H9 (cell line): ENCODE data around the gene PRDM2. TPM values are rescaled to one million over a fixed set of nuclear protein-coding genes. Genes with fewer than 3 reads are reported as not detected.

ENCODE experiments used
- DNase-seq: peaks from one replicate; pipeline ENCODE4 v3.0.0-alpha.2; 2017
- H2AFZ ChIP-seq: one replicate; pipeline ENCODE4 v1.6.1; 2013; ENCODE audit warnings: mild to moderate bottlenecking, low read length, control low read depth, moderate library complexity
- H2AK5ac ChIP-seq: 2 replicates; pipeline ENCODE4 v1.6.1; 2013; ENCODE audit warnings: low read length, control low read depth, mixed read lengths; ENCODE audit not compliant: insufficient read length
- H2BK120ac ChIP-seq: one replicate; pipeline ENCODE4 v1.6.1; 2013; ENCODE audit warnings: low read depth, mild to moderate bottlenecking, low read length, control low read depth, inconsistent platforms; ENCODE audit not compliant: poor library complexity, severe bottlenecking
- H2BK12ac ChIP-seq: 2 replicates; pipeline ENCODE4 v1.6.1; 2013; ENCODE audit warnings: low read length, control low read depth, mixed read lengths, low read depth; ENCODE audit not compliant: insufficient read length
- H2BK15ac ChIP-seq: 2 replicates; pipeline ENCODE4 v1.6.1; 2013; ENCODE audit warnings: low read depth, low read length, control low read depth
- H2BK20ac ChIP-seq: one replicate; pipeline ENCODE4 v1.6.1; 2013; ENCODE audit warnings: low read depth, mild to moderate bottlenecking, low read length, control low read depth, inconsistent platforms; ENCODE audit not compliant: poor library complexity, severe bottlenecking
- H2BK5ac ChIP-seq: 2 replicates; pipeline ENCODE4 v1.6.1; 2013; ENCODE audit warnings: low read length, control low read depth, mixed read lengths; ENCODE audit not compliant: insufficient read length
- H3K14ac ChIP-seq: 2 replicates; pipeline ENCODE4 v1.6.1; 2013; ENCODE audit warnings: low read length, control low read depth; ENCODE audit not compliant: insufficient read depth
- H3K18ac ChIP-seq: 2 replicates; pipeline ENCODE4 v1.6.1; 2013; ENCODE audit warnings: low read depth, mild to moderate bottlenecking, mixed read lengths, low read length, control low read depth; ENCODE audit not compliant: insufficient read length
- H3K23ac ChIP-seq: 2 replicates; pipeline ENCODE4 v1.6.1; 2013; ENCODE audit warnings: low read length, control low read depth, mixed read lengths, low read depth; ENCODE audit not compliant: insufficient read length
- H3K23me2 ChIP-seq: 2 replicates; pipeline ENCODE4 v1.6.1; 2013; ENCODE audit warnings: low read depth, mild to moderate bottlenecking, mixed read lengths, low read length, control low read depth; ENCODE audit not compliant: insufficient read length, poor library complexity, severe bottlenecking
- H3K27ac ChIP-seq: 2 replicates; pipeline ENCODE4 v1.5.1; 2013; ENCODE audit warnings: low read length, control low read depth, mixed read lengths, low read depth; ENCODE audit not compliant: insufficient read length
- H3K27me3 ChIP-seq: 2 replicates; pipeline ENCODE4 v1.6.1; 2013; ENCODE audit warnings: low read length, control low read depth, inconsistent platforms; ENCODE audit not compliant: insufficient read depth
- H3K4ac ChIP-seq: 2 replicates; pipeline ENCODE4 v1.6.1; 2013; ENCODE audit warnings: low read depth, mild to moderate bottlenecking, control low read depth, inconsistent platforms, low read length, moderate library complexity
- H3K4me1 ChIP-seq: 2 replicates; pipeline ENCODE4 v1.6.1; 2013; ENCODE audit warnings: low read length, control low read depth, inconsistent platforms; ENCODE audit not compliant: insufficient read depth
- H3K4me2 ChIP-seq: 2 replicates; pipeline ENCODE4 v1.6.1; 2013; ENCODE audit warnings: low read length, control low read depth, mixed read lengths; ENCODE audit not compliant: insufficient read length, insufficient read depth
- H3K56ac ChIP-seq: 2 replicates; pipeline ENCODE4 v1.6.1; 2013; ENCODE audit warnings: low read depth, mild to moderate bottlenecking, mixed read lengths, low read length, control low read depth; ENCODE audit not compliant: insufficient read length
- H3K79me1 ChIP-seq: 2 replicates; pipeline ENCODE4 v1.6.1; 2013; ENCODE audit warnings: low read depth, mild to moderate bottlenecking, moderate library complexity, low read length, control low read depth, inconsistent platforms; ENCODE audit not compliant: insufficient read depth, poor library complexity, severe bottlenecking
- H3K79me2 ChIP-seq: 2 replicates; pipeline ENCODE4 v1.6.1; 2013; ENCODE audit warnings: low read length, control low read depth, inconsistent platforms; ENCODE audit not compliant: insufficient read depth
- H3K9ac ChIP-seq: 2 replicates; pipeline ENCODE4 v1.6.1; 2013; ENCODE audit warnings: low read length, control low read depth, mixed read lengths; ENCODE audit not compliant: insufficient read length; ENCODE audit errors: extremely low read depth
- H3K9me3 ChIP-seq: one replicate; pipeline ENCODE4 v1.6.1; 2013; ENCODE audit warnings: low read depth, low read length, inconsistent platforms; ENCODE audit not compliant: control insufficient read depth
- H3T11ph ChIP-seq: one replicate; pipeline ENCODE4 v1.6.1; 2013; ENCODE audit warnings: mild to moderate bottlenecking, low read length, control low read depth, inconsistent platforms
- H4K20me1 ChIP-seq: one replicate; pipeline ENCODE4 v1.6.1; 2013; ENCODE audit not compliant: control insufficient read depth, insufficient read length, insufficient read depth
- H4K5ac ChIP-seq: 2 replicates; pipeline ENCODE4 v1.6.1; 2013; ENCODE audit warnings: low read depth, mild to moderate bottlenecking, mixed read lengths, low read length, control low read depth; ENCODE audit not compliant: insufficient read length
- H4K8ac ChIP-seq: replicated peaks from 2 replicates; pipeline ENCODE4 v1.6.1; 2013; ENCODE audit warnings: low read length, control low read depth, mixed read lengths, low read depth; ENCODE audit not compliant: insufficient read length
- H4K91ac ChIP-seq: 2 replicates; pipeline ENCODE4 v1.6.1; 2013; ENCODE audit warnings: low read depth, mild to moderate bottlenecking, moderate library complexity, mixed read lengths, low read length, control low read depth; ENCODE audit not compliant: insufficient read length
- H3K27ac Mint-ChIP-seq, 3 experiments: 2 replicates in 2 of 3; 3 replicates in 1 of 3; pipeline ENCODE4 v1.8.0; 2020 to 2021; ENCODE audit warnings: mixed read lengths in 3 of 3, mild to moderate bottlenecking in 1 of 3, moderate library complexity in 1 of 3
- H3K27me3 Mint-ChIP-seq: 2 replicates; pipeline ENCODE4 v1.8.0; 2021; ENCODE audit warnings: low read depth, mild to moderate bottlenecking, moderate library complexity, mixed read lengths
- H3K36me3 Mint-ChIP-seq, 3 experiments: 2 replicates in 2 of 3; 3 replicates in 1 of 3; pipeline ENCODE4 v1.8.0; 2020 to 2021; ENCODE audit warnings: low read depth in 3 of 3, mixed read lengths in 3 of 3; ENCODE audit not compliant: insufficient read depth in 1 of 3
- H3K4me1 Mint-ChIP-seq, 2 experiments: 2 replicates each; pipeline ENCODE4 v1.8.0; 2020; ENCODE audit warnings: mixed read lengths in 2 of 2
- H3K4me3 Mint-ChIP-seq, 2 experiments: 2 replicates in 1 of 2; 3 replicates in 1 of 2; pipeline ENCODE4 v1.8.0; 2020 to 2021; ENCODE audit warnings: mild to moderate bottlenecking in 2 of 2, mixed read lengths in 2 of 2, moderate library complexity in 1 of 2
- H3K9me3 Mint-ChIP-seq, 2 experiments: 2 replicates in 1 of 2; 3 replicates in 1 of 2; pipeline ENCODE4 v1.8.0; 2020; ENCODE audit warnings: mild to moderate bottlenecking in 2 of 2, mixed read lengths in 2 of 2, moderate library complexity in 1 of 2
- WGBS: extraction: QIAGEN DNeasy Blood & Tissue Kit; methylation state at CpG from one replicate; pipeline ENCODE4 v1.1.7; 2013; ENCODE audit warnings: missing lambda C conversion rate, low lambda C conversion rate, mixed read lengths; ENCODE audit not compliant: insufficient read length; ENCODE audit errors: extremely low coverage; 5-methylcytosine and 5-hydroxymethylcytosine counted together
- total RNA-seq: library from RNA; stranded (reverse); gene quantifications from 2 replicates; pipeline ENCODE4 v1.2.1, GENCODE V29; 2021
- TF ChIP-seq, protein P1 (sequence below): fragments of 200-600 bp; sonication (generic); conservative IDR thresholded peaks from 3 replicates; pipeline ENCODE4 v1.8.0; 2021; ENCODE audit warnings: antibody characterized with exemption, mild to moderate bottlenecking

PRDM2 gene
- total RNA-seq, 1 experiment from 2014 or later = 24.5 TPM

DNA sequence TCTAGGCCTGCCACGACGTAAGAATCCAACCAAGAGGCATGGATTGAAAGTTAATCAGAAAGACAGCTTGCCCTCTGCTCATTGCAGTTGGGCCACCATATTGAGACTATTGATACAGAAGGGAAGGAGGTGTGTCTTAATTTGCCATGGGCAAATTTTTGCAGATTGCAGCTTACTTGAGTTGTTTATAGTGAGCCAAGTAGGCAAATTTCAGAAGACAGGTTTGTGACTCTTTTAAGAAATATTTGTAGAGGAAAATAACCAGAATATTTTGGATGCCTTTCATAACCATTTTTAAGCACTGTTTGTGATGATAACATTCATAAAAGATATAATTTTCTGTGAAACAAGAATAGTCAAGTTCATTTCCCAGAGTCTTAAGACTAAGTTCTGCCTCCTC lies 74.1 kb downstream of the PRDM2 start:
- Histone ChIP-seq H2BK15ac (no peak overlapping the region), H2AK5ac (no peak overlapping the region), H3K27ac (no peak overlapping the region), H3K14ac (no peak overlapping the region), H3K9ac (no peak overlapping the region), H3K9me3 (no peaks in the 10 kb centered on the region), H3K79me1 (peaks cover 2% of the 10 kb centered on the region), H2AFZ (no peak overlapping the region), H4K20me1 (no peaks in the 10 kb centered on the region), H3K4ac (no peak overlapping the region), H2BK120ac (no peak overlapping the region), H3K23ac (no peak overlapping the region), H2BK5ac (no peak overlapping the region), H3K4me2 (no peak overlapping the region), H2BK12ac (no peak overlapping the region), H4K5ac (no peak overlapping the region), H4K91ac (no peak overlapping the region), H3K18ac (no peak overlapping the region), H3K23me2 (no peaks in the 10 kb centered on the region), H3K4me1 (no peaks in the 10 kb centered on the region), H2BK20ac (no peak overlapping the region), H3K56ac (no peak overlapping the region), H3K79me2 (no peaks in the 10 kb centered on the region), H3T11ph (no peak overlapping the region), H4K8ac (no peak overlapping the region), H3K27me3 (no peaks in the 10 kb centered on the region)
- no CpG with 5 or more reads among the region's 2 CpGs for WGBS
- no peak for DNase-seq
- Mint-ChIP-seq H3K36me3 (peaks cover 8 to 21% (median 17%) of the 10 kb centered on the region in 3 experiments), H3K27ac (no peak overlapping the region), H3K4me3 (no peak overlapping the region), H3K27me3 (no peaks in the 10 kb centered on the region), H3K4me1 (no peaks in the 10 kb centered on the region), H3K9me3 (no peaks in the 10 kb centered on the region)
- TF ChIP-seq, protein P1, sequence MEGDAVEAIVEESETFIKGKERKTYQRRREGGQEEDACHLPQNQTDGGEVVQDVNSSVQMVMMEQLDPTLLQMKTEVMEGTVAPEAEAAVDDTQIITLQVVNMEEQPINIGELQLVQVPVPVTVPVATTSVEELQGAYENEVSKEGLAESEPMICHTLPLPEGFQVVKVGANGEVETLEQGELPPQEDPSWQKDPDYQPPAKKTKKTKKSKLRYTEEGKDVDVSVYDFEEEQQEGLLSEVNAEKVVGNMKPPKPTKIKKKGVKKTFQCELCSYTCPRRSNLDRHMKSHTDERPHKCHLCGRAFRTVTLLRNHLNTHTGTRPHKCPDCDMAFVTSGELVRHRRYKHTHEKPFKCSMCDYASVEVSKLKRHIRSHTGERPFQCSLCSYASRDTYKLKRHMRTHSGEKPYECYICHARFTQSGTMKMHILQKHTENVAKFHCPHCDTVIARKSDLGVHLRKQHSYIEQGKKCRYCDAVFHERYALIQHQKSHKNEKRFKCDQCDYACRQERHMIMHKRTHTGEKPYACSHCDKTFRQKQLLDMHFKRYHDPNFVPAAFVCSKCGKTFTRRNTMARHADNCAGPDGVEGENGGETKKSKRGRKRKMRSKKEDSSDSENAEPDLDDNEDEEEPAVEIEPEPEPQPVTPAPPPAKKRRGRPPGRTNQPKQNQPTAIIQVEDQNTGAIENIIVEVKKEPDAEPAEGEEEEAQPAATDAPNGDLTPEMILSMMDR = no peak
